Smooth muscle cell (in vitro differentiated cells): ENCODE data around the gene CYTL1. TPM values are rescaled to one million over a fixed set of nuclear protein-coding genes. Genes with fewer than 3 reads are reported as not detected.

Experiments used
- DNase-seq: peaks from one replicate; lab custom pipeline; 2025; ENCODE audit not compliant: unreplicated experiment; lab: John Stamatoyannopoulos, UW
- H2AFZ ChIP-seq: fragments of 200-600 bp; sonication (generic); 2 replicates; pipeline ENCODE4 v1.6.0; 2016; ENCODE audit warnings: antibody characterized with exemption, low read depth, mild to moderate bottlenecking
- H3F3A ChIP-seq: fragments of 200-600 bp; sonication (generic); 2 replicates; pipeline ENCODE4 v1.6.0; 2017; ENCODE audit warnings: antibody characterized with exemption, low read depth
- H3K27ac ChIP-seq: fragments of 200-600 bp; sonication (generic); 2 replicates; pipeline ENCODE4 v1.5.1; 2016; ENCODE audit warnings: low read depth, mild to moderate bottlenecking
- H3K27me3 ChIP-seq: fragments of 200-600 bp; sonication (generic); 2 replicates; pipeline ENCODE4 v1.6.1; 2016; ENCODE audit warnings: low read depth, mild to moderate bottlenecking
- H3K36me3 ChIP-seq: fragments of 200-600 bp; sonication (generic); 2 replicates; pipeline ENCODE4 v1.5.1; 2016; ENCODE audit warnings: low read depth
- H3K4me1 ChIP-seq: fragments of 200-600 bp; sonication (generic); 2 replicates; pipeline ENCODE4 v1.5.1; 2016; ENCODE audit warnings: low read depth
- H3K4me2 ChIP-seq: fragments of 200-600 bp; sonication (generic); 2 replicates; pipeline ENCODE4 v1.6.0; 2016; ENCODE audit warnings: mild to moderate bottlenecking
- H3K4me3 ChIP-seq: fragments of 200-600 bp; sonication (generic); 2 replicates; pipeline ENCODE4 v1.5.1; 2016; ENCODE audit warnings: mild to moderate bottlenecking
- H3K79me2 ChIP-seq: fragments of 200-600 bp; sonication (generic); 2 replicates; pipeline ENCODE4 v1.6.0; 2016; ENCODE audit warnings: low read depth, mild to moderate bottlenecking
- H3K9ac ChIP-seq: fragments of 200-600 bp; sonication (generic); 2 replicates; pipeline ENCODE4 v1.6.0; 2016; ENCODE audit warnings: low read depth
- H3K9me3 ChIP-seq: fragments of 200-600 bp; sonication (generic); replicated peaks from 2 replicates; pipeline ENCODE4 v1.5.1; 2016; ENCODE audit warnings: low read depth
- H4K20me1 ChIP-seq: fragments of 200-600 bp; sonication (generic); 2 replicates; pipeline ENCODE4 v1.6.0; 2016; ENCODE audit warnings: low read depth
- CTCF ChIP-seq: fragments of 200-600 bp; sonication (generic); IDR thresholded peaks from 2 replicates; pipeline ENCODE4 v1.5.1; 2017; ENCODE audit warnings: borderline replicate concordance, mild to moderate bottlenecking, antibody characterized with exemption; ENCODE audit not compliant: insufficient read depth, poor library complexity, severe bottlenecking
- WGBS: methylation state at CpG from one replicate; pipeline ENCODE4 v1.1.7; 2016; ENCODE audit warnings: low lambda C conversion rate; 5-methylcytosine and 5-hydroxymethylcytosine counted together
- polyA plus RNA-seq: library from polyadenylated mRNA; unstranded; fragments of >200 nt; fragmentation: Nextera tagmentation; extraction: Ambion mirVana; gene quantifications from 2 replicates; pipeline ENCODE4 v1.2.1, GENCODE V29; 2016
- total RNA-seq: library from RNA; depleted of rRNA; stranded (reverse); fragments of >200 nt; gene quantifications from 2 replicates; pipeline ENCODE4 v1.2.3, GENCODE V29; 2014

Gene CYTL1
- total and polyA plus RNA-seq, 2 experiments from 2014 or later: 24.5 to 31.0 TPM

GRCh38 chr4:5040856-5041620, 21.8 kb upstream of the CYTL1 start:
- Histone ChIP-seq H3K27me3 (no peaks in the 10 kb centered on the region), H3K4me1 (no peaks in the 10 kb centered on the region), H3K4me2 (peak overlapping the region; percentile 24), H3K9me3 (peaks cover 2% of the 10 kb centered on the region), H3K27ac (peak overlapping the region; percentile 1), H3K79me2 (no peaks in the 10 kb centered on the region), H3K9ac (no peak overlapping the region), H3F3A (peaks cover 3% of the 10 kb centered on the region), H2AFZ (no peak overlapping the region), H3K36me3 (no peaks in the 10 kb centered on the region), H3K4me3 (no peak overlapping the region), H4K20me1 (no peaks in the 10 kb centered on the region)
- WGBS: 39% methylated on average over 9 of the region's 9 CpGs
- no peak for DNase-seq
- no peak for TF ChIP-seq CTCF

- Histone ChIP-seq H3K36me3 (no peaks in the 10 kb centered on the region), H2AFZ (no peak overlapping the region), H3K9ac (no peak overlapping the region), H3K4me3 (no peak overlapping the region), H3F3A (peaks cover 4% of the 10 kb centered on the region), H4K20me1 (no peaks in the 10 kb centered on the region), H3K27ac (no peak overlapping the region), H3K27me3 (no peaks in the 10 kb centered on the region), H3K9me3 (no peaks in the 10 kb centered on the region), H3K4me2 (no peak overlapping the region), H3K4me1 (no peaks in the 10 kb centered on the region), H3K79me2 (no peaks in the 10 kb centered on the region)
- TF ChIP-seq CTCF: no peak
- WGBS: 95% methylated on average over 7 of the region's 7 CpGs
- DNase-seq: no peak
These were observed 20.5 kb upstream of the CYTL1 start for GRCh38 chr4:5039800-5040199.

- Histone ChIP-seq H4K20me1 (no peaks in the 10 kb centered on the region), H3F3A (peaks cover 10% of the 10 kb centered on the region), H3K79me2 (no peaks in the 10 kb centered on the region), H3K9ac (peak overlapping the region; percentile 44), H3K4me2 (peak overlapping the region; percentile 31), H3K4me3 (no peak overlapping the region), H3K4me1 (no peaks in the 10 kb centered on the region), H3K9me3 (no peaks in the 10 kb centered on the region), H3K27me3 (no peaks in the 10 kb centered on the region), H2AFZ (no peak overlapping the region), H3K27ac (peak overlapping the region; percentile 76), H3K36me3 (no peaks in the 10 kb centered on the region)
- 26% methylated on average over 8 of the region's 8 CpGs for WGBS
- DNase-seq: no peak
- no peak for TF ChIP-seq CTCF
These were observed 18.6 kb upstream of the CYTL1 start for GRCh38 chr4:5037553-5038551.
